ENCODE measurements around the gene UTP4.
"Not testable (repeated sequence)": the region's sequence is repeated elsewhere in the genome, so short reads cannot be mapped to it uniquely, and the experiment has no call there.

UTP4 gene

DNA sequence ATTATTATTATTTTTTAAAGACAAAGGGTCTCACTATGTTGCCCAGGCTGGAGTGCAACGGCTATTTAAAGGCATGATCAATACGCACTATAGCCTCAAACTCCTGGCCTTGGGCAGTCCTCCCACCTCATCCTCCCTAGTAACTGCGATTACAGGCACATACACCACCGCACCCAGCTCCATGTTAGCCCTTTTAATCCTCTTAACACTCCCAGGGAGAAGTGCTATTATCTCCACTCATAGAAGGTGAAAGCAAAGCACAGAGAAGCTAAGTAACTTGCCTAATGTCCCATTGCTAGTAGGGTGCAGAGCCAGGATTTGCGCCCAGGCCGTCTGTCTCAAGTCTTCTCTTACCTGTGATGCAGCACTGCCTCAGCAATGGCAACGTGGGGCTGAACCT is 22.0 kb upstream of the UTP4 start:
- no peak for DNase-seq (ENCODE audit: low read depth in 3 of 3)

DNA sequence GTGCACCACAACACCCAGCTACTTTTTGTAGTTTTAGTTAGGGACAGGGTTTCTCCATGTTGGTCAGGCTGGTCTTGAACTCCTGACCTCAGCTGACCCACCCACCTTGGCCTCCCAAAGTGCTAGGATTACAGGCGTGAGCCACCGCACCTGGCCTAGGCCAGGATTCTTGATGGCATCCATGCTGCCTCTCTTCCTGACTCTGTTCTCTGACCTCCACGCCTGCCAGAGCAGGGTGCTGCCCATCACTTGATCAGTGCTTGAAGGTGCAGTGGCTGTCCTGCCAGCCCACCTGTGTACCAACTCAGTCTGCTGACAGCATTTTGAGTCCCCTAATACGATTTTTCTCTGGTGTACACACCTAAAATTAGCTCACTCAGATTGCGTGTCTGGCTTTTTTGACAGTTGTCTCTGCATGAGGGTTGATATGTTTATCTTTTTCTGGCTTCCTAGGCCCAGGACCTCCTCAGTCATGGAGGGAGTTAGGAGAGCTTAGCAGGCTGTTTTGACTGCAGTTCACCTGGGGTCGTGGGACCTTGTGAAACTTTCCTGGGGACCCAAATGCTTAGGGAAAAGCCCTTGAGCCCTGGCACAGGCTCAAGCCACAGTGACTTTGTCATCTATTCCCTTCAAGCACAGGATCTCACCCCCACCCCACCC is 21.1 kb upstream of the UTP4 start:
- no peak for DNase-seq (ENCODE audit: low read depth in 3 of 3)

DNA sequence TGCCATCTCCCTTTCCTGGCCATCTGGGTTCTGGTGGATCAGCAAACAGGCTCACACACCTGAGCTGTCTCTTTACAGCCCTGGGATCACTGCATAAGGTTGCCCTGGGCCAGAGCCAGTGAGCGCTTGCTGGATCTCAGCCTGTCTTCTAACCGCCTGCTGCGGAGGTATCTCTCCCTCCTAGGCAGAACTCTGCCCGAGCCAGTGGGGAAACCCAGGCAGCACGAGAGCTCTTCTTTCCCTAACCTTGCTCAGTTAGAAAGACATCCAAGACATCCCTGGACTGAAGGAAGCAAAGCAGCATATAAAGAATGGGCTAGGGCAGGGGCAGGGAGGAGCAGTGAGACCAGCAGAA is 20.6 kb upstream of the UTP4 start:
- no peak for DNase-seq (ENCODE audit: low read depth in 3 of 3)

DNA sequence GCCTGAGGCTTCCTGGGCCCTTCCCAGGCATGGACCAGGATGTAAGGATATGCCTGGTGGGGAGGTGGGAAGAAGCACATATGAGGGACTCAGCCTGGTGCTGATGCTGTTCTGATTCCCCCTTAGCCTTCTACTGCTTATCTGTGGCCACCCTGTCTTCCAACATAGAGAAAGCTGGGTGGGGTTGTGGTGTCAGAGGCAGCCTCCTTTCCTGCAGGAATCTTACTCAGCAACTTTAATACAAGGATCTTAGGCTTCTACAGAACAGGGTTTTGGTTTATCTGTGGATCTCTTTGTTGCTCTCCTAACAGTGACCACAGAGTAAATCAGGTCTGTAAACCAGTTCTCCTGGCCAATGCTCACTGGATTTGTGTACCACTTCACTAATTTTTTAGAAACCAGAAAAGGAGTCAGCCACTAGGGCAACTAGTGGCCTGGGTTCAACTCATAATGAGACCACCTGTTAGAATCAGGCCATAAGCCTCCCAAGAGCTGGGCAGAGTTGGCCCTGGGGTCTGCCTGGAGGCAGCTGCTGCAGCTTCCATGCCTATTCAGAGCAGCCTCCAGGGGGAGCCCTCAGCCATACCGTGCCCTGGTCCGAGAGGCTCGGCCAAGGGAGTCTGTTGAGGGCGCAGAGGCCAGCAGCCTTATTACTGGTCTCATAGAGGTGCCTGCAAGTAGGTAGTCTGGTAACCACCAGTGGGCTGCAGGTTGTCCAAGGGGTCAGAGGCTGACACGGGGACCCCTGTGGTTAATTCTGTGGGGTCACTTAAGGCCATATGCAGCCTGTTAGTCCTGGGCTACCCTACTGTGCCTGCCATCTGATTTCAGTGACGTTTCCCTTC is 19.9 kb upstream of the UTP4 start:
- peak in 2 of 3 experiments; percentile 28 to 60 for DNase-seq (ENCODE audit: low read depth in 3 of 3)

DNA sequence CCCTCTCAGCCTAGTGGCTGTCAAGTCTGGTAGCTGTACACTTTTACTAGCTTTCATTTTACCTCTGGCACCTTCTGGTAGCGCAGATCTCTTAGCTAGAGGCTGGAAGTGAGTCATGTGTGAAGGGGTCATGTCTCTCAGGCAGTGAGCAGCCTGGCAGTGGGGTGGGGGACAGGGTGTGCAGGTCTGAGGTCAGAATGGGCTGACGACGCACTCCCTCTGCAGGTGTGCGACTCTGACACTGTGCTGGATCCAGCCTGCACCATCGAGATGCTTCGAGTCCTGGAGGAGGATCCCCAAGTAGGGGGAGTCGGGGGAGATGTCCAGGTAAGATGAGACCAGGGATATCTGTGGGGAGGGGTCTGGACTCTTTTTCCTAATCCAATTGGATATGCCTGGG is 19.2 kb upstream of the UTP4 start:
- DNase-seq (ENCODE audit: low read depth in 3 of 3): no peak

DNA sequence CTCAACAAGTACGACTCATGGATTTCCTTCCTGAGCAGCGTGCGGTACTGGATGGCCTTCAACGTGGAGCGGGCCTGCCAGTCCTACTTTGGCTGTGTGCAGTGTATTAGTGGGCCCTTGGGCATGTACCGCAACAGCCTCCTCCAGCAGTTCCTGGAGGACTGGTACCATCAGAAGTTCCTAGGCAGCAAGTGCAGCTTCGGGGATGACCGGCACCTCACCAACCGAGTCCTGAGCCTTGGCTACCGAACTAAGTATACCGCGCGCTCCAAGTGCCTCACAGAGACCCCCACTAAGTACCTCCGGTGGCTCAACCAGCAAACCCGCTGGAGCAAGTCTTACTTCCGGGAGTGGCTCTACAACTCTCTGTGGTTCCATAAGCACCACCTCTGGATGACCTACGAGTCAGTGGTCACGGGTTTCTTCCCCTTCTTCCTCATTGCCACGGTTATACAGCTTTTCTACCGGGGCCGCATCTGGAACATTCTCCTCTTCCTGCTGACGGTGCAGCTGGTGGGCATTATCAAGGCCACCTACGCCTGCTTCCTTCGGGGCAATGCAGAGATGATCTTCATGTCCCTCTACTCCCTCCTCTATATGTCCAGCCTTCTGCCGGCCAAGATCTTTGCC is 18.0 kb upstream of the UTP4 start:
- no peak for DNase-seq (ENCODE audit: low read depth in 3 of 3)

DNA sequence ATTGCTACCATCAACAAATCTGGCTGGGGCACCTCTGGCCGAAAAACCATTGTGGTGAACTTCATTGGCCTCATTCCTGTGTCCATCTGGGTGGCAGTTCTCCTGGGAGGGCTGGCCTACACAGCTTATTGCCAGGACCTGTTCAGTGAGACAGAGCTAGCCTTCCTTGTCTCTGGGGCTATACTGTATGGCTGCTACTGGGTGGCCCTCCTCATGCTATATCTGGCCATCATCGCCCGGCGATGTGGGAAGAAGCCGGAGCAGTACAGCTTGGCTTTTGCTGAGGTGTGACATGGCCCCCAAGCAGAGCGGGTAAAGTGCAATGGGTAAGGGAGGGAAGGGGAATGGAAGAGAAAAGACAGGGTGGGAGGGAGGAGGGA is 17.5 kb upstream of the UTP4 start:
- DNase-seq (ENCODE audit: low read depth in 3 of 3): no peak

DNA sequence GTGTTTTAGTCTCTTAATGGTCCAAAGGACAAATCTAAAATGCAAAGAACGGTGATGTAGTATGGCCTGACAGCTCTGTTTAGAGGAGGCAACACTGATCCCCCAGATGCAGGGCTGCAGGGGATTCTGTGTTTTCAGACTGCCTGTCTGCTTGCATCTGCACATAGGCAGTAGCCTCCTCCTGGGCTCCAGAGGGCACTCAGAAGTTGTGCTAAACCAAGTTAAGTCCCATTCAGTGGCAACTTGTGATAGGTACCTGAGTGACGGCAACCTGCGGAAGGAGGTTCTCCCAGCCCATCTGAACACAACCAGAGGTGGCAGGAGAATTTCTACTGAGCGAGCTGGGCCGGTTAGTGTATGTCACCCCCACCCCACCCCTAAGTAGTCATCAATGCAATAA is 17.1 kb upstream of the UTP4 start:
- no peak for DNase-seq (ENCODE audit: low read depth in 3 of 3)

DNA sequence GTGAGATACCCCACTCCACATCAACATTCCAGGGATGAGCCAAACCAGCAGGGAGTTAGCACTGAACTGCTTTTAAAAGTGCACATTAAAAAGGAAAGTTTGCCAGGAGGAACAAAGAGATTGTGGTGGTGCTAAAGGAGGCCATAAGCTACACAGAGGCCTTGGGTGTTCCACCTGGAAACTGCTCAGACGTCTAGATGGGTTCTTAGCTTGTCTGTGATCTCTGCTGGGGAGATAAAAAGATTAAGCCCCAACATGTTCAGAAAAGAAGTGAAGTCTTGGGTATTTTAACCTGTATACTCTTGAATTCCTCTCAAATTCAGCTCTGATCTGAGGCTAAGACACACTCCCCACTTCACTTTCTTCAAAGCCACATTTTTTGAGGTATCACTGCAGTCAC is 16.6 kb upstream of the UTP4 start:
- no peak for DNase-seq (ENCODE audit: low read depth in 3 of 3)

DNA sequence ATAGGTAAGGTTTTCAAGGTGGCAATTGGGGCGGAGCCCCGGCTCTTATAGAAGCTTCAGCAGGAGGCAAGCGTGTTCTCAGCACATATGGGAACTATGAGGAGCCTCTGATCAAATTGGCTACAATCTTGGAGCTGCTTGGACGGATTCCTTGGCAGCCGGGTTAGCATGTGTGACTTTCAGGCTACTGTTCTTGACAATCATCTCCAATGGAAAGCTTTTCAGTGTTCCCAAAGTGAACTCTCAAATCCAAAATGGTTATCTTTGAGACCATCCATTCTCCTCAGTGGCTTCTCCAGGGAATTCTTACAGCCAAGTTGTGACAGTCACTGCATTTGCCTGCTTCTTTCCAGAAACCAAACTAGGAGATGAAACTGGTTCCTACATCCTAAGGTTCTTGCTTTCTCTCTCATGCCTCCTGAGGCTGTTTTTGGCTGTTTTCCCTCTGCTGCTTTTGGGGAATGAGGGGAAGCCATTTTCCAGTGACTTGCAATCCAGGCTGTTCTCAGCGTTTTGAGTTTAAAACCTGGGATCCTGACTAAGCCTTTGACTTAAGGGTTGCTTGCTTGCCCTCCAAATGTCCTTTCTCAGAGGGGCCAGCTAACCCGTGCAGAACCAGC is 16.1 kb upstream of the UTP4 start:
- no peak for DNase-seq (ENCODE audit: low read depth in 3 of 3)

DNA sequence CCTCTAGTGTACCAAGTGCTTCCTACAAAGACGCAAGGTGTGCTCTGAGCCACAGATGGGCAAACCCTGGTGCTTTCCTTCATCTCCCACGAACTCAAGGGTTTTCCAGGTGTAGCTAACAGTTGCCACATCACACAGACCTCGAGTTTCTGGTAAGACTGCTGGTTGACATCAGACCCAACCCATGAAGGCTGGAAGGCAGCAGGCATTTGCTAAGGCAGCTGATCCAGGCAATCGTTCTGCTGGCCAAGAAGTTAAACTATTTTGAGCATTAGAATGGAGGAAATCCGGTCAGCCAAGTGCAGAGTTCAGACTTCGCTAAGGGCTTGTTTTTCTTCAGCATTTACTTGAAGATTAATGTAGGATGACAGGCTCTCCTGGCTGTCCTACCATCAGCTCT is 15.5 kb upstream of the UTP4 start:
- DNase-seq (ENCODE audit: low read depth in 3 of 3): no peak

DNA sequence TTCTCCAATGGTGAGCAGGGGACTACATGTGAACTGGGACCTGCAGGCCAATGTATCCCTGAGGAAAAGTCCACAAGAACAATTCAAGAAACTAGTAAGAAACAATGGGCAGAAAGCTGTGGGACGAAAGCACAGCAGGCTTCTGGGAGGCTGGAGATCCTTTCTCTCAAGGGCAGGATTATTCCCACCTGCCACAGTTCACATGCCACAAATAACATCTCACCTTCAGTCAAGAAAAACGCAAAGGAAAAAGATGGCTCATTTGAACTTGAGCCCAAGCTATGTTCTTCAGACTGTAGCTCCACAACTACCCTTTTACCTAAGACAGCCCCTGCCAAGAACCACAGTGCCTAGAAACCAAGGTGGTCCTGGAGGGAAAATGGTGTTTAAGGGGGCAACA is 14.0 kb upstream of the UTP4 start:
- no peak for DNase-seq (ENCODE audit: low read depth in 3 of 3)

DNA sequence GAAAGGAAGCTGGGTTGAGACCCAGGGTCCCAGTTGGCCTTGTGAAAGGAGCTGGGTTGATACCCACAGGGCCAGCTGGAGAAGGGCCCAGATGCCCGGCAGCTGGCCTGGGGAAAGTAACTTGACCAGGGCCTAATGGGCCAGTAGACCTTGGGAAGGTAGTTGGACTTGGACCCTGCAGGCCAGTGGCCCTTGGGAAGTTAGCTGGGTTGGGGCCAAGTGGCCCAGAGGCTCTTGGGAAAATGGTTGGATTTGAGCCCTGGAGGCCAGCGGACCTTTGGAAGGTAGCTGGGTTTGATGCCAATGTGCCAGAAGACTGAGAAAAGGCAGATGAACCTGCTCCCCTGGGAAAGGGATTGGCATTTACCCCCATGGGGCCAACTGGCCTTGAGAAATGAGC is 13.5 kb upstream of the UTP4 start:
- DNase-seq (ENCODE audit: low read depth in 3 of 3): no peak

DNA sequence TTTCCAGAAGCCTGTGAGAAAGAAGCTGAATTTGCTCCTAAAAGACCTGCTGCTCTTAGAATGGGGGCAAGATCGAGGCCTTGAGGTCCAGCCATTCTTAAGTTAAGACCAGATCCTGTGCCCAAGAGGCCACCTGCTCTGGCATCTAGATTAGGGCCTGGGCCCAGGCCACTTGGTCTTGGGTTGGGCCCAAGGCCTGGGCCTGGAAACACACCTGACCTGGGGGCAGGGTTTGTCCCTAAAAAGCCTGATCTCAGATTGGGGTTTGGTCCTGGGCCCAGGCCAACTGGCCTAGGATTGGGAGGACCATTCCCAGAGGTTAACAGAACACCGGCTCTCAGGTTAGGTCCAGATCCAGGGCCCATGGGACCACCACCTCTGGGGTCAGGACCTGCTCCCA is 12.9 kb upstream of the UTP4 start:
- DNase-seq (ENCODE audit: low read depth in 3 of 3): no peak

DNA sequence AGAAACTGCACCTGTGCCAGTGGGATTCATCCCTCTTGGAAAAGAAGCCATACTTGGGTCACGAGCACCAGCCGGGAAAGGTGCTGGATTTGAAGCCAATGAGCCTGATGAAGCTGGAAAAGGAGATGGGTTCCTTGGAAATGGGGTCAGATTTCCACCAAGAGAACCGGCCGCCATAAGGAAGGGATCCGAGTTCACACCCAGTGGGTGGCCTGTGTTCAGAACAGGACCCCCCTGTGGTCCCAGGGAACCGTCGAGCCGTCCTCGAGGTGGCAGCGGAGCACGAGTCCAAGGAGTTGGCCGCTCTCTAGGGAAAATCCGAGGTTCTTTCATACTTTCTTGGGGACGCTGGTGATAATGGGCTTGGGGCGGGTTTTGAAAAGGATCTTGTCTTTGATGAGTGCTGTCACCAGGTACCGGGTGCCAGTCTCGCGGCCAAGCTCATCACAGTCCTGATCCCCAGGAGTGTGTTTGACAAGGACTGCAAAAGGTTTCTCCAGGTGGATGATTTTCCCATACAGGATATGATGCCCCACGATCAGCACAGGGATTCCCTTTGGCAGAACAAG is 12.3 kb upstream of the UTP4 start:
- DNase-seq (ENCODE audit: low read depth in 3 of 3): no peak

DNA sequence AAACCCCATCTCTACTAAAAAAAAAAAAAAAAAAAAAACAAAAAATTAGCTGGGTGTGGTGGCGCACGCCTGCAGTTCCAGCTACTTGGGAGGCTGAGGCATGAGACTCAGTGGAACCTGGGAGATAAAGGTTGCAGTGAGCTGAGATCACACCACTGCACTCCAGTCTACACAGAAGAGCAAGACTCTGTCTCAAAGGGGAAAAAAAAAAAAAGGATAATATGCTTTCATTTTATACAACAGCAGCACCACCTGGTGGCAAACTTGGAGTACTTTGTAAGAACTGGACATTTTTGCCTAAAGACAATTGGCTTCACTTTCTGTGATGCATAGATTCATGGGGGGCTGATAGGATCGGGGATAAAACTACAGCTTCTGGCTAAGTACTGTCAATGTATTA is 8.5 kb upstream of the UTP4 start:
- peak; percentile 22 to 43 (median 38) for DNase-seq (ENCODE audit: low read depth in 3 of 3)

DNA sequence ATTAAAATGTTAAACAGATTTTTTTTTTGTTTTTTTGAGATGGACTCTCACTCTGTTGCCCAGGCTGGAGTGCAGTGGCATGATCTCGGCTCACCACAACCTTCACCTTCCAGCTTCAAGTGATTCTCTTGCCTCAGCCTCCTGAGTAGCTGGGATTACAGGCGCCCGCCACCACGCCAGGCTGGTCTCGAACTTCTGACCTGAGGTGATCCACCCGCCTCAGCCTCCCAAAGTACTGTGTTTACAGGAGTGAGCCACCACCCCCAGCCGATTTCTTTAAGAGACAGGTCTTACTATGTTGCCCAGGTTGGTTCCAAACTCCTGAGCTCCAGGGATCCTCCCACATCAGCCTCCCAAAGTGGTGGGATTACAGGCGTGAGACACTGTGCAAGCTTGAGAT is 8.0 kb upstream of the UTP4 start:
- not testable (repeated sequence) for DNase-seq (ENCODE audit: low read depth in 3 of 3)

DNA sequence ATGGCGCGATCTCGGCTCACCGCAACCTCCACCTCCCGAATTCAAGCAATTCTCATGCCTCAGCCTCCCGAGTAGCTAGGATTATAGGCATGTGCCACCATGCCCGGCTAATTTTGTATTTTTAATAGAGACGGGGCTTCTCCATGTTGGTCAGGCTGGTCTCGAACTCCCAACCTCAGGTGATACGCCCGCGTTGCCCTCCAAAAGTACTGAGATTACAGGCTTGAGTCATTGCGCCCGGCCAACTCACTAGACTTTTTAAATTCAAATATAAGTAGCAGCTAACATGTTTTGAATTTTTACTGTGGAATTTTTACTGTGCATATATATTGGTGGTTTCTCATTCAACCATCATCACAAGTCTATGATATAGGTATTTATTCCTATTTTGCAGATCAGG is 7.5 kb upstream of the UTP4 start:
- DNase-seq (ENCODE audit: low read depth in 3 of 3): not testable (repeated sequence)

DNA sequence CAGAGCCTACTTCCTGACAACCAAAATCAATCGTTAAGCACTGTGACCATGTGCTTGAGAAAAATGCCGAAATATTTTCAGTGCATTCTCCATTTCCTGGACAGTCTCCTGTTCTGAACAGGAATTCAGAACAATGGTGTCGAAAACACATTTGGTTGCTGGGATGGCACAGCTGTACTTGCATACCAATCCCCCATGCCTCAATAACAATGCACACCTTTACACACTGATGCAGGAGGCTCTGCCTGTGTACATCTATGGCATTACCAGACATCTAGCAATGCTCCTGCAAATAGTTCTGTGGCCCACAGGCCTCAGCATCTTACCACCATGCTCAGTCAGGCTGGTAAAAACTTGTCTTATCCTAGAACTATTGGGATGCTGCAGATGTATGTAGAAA is 6.2 kb upstream of the UTP4 start:
- DNase-seq (ENCODE audit: low read depth in 3 of 3): no peak

DNA sequence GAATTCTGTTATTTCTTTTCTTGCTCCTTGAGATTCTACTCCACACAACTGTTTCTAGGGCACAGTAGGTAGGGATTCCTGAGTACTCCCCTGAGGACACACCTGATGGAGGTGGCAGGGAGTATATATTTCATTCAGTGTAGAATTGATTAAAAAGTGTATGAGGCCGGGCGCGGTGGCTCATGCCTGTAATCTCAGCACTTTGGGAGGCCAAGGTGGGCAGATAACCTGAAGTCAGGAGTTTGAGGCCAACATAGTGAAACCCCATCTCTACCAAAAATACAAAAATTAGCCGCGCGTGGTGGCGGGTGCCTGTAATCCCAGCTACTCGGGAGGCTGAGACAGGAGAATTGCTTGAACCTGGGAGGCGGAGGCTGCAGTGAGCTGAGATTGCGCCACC is 5.6 kb upstream of the UTP4 start:
- not testable (repeated sequence) for DNase-seq (ENCODE audit: low read depth in 3 of 3)

DNA sequence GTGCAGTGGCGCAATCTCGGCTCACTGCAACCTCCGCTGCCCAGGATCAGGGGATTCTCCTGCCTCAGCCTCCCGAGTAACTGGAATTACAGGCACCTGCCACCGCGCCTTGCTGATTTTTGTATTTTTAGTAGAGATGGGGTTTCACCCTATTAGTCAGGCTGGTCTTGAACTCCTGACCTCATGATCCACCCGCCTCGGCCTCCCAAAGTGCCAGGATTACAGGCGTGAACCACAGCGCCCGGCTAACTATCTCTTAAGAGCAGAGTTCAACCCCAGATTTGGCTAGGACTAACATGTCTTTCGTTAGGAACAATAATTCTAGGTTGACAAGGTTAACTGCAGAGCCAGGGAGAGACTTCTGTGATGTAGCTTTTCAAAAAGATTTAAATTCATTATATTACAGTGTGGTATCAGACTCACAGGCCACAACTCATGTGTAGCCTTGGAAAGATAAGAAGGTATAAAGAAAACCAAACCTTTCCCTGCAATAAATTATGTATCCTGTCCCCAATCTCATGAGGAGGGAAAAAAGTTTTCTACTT is 4.4 kb upstream of the UTP4 start:
- DNase-seq (ENCODE audit: low read depth in 3 of 3): no peak

DNA sequence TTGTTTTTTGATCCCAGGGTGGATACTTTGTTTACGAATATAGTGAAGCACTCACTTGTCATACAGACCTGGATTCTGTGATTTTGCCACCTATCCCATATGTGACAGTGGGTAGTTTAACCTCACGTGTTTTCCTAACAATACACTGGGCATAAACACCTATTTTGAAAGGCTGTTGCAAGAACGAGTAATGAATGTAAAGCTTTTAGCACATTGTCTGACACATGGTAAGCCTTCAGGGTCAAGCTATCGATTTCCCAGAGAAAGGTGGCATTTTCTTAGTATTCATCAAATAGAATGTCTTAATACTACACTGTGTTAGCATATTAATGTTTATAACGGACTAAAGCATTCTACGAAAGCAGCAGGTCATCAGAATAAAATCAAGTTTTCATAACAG is 2.0 kb upstream of the UTP4 start:
- no peak for DNase-seq (ENCODE audit: low read depth in 3 of 3)

All from stimulated activated CD4-positive, alpha-beta T cell treated with anti-CD3 and anti-CD28 coated beads, TNF-alpha, amount 100 ng/mL, for 24 hours (primary cell).